ENCODE measurements around the gene G6PC1. TPM values are rescaled to one million over a fixed set of nuclear protein-coding genes. Genes with fewer than 3 reads are reported as not detected.

G6PC1 gene

GRCh38 chr17:42944211-42944610 is 43.6 kb downstream of the G6PC1 start:
- WGBS, 2 donors (ENCODE audit: extremely low coverage in 2 of 2, insufficient read length in 2 of 2, insufficient replicate concordance in 1 of 2) = 100% methylated on average over 1 of the region's 3 CpGs
- Histone ChIP-seq H3K4me3 (ENCODE audit: low read length in 2 of 2) (no peak overlapping the region), H3K79me1 (ENCODE audit: low read depth, low read length) (no peaks in the 10 kb centered on the region), H2AK5ac (ENCODE audit: low read depth, low read length) (no peak overlapping the region), H3K14ac (ENCODE audit: low read length) (no peak overlapping the region), H3K18ac (ENCODE audit: low read length) (no peak overlapping the region), H3K4me2 (ENCODE audit: insufficient read depth, low read length, poor library complexity, severe bottlenecking) (no peak overlapping the region), H3K27ac (replicated peaks; ENCODE audit: low read length) (no peak overlapping the region), H2BK120ac (ENCODE audit: low read depth, low read length) (no peak overlapping the region), H2BK12ac (ENCODE audit: low read length) (no peak overlapping the region), H3K23ac (ENCODE audit: low read depth, low read length, poor library complexity) (no peak overlapping the region), H2AFZ (ENCODE audit: low read length) (no peak overlapping the region), H3K4me1 (ENCODE audit: control insufficient read depth in 2 of 2, insufficient read depth in 1 of 2, low read depth in 1 of 2, low read length in 2 of 2) (no peaks in the 10 kb centered on the region), H3K4ac (ENCODE audit: low read length) (no peak overlapping the region), H3K36me3 (replicated peaks in 1 of 2; ENCODE audit: control insufficient read depth in 2 of 2, insufficient read depth in 2 of 2, low read length in 2 of 2) (peaks cover 0 to 8% of the 10 kb centered on the region in 2 donors), H4K8ac (ENCODE audit: low read depth, low read length) (no peak overlapping the region), H3K9me3 (replicated peaks in 1 of 2; ENCODE audit: control insufficient read depth in 2 of 2, insufficient read depth in 1 of 2, low read depth in 1 of 2, low read length in 2 of 2) (no peaks in the 10 kb centered on the region), H2BK5ac (ENCODE audit: low read length) (no peak overlapping the region), H3K9ac (ENCODE audit: low read depth, low read length, poor library complexity) (no peak overlapping the region), H2BK15ac (ENCODE audit: low read length) (no peak overlapping the region), H3K27me3 (ENCODE audit: control insufficient read depth in 3 of 3, insufficient read depth in 3 of 3, low read depth in 1 of 3, low read length in 3 of 3) (no peaks in the 10 kb centered on the region), H4K91ac (ENCODE audit: low read depth, low read length, poor library complexity) (no peak overlapping the region)
- no peak for DNase-seq (ENCODE audit: low spot score)

GRCh38 chr17:42946812-42947211 is 46.2 kb downstream of the G6PC1 start:
- Histone ChIP-seq H2AFZ (ENCODE audit: low read length) (no peak overlapping the region), H3K4me2 (ENCODE audit: insufficient read depth, low read length, poor library complexity, severe bottlenecking) (no peak overlapping the region), H2BK15ac (ENCODE audit: low read length) (no peak overlapping the region), H3K14ac (ENCODE audit: low read length) (no peak overlapping the region), H3K4ac (ENCODE audit: low read length) (no peak overlapping the region), H3K4me3 (ENCODE audit: low read length in 2 of 2) (no peak overlapping the region), H3K18ac (ENCODE audit: low read length) (no peak overlapping the region), H3K79me1 (ENCODE audit: low read depth, low read length) (no peaks in the 10 kb centered on the region), H3K36me3 (replicated peaks in 1 of 2; ENCODE audit: control insufficient read depth in 2 of 2, insufficient read depth in 2 of 2, low read length in 2 of 2) (peaks cover 8 to 34% of the 10 kb centered on the region in 2 donors), H3K23ac (ENCODE audit: low read depth, low read length, poor library complexity) (no peak overlapping the region), H4K91ac (ENCODE audit: low read depth, low read length, poor library complexity) (no peak overlapping the region), H3K9ac (ENCODE audit: low read depth, low read length, poor library complexity) (no peak overlapping the region), H3K4me1 (ENCODE audit: control insufficient read depth in 2 of 2, insufficient read depth in 1 of 2, low read depth in 1 of 2, low read length in 2 of 2) (no peaks in the 10 kb centered on the region), H2BK120ac (ENCODE audit: low read depth, low read length) (no peak overlapping the region), H4K8ac (ENCODE audit: low read depth, low read length) (no peak overlapping the region), H3K27me3 (ENCODE audit: control insufficient read depth in 3 of 3, insufficient read depth in 3 of 3, low read depth in 1 of 3, low read length in 3 of 3) (no peaks in the 10 kb centered on the region), H3K9me3 (replicated peaks in 1 of 2; ENCODE audit: control insufficient read depth in 2 of 2, insufficient read depth in 1 of 2, low read depth in 1 of 2, low read length in 2 of 2) (no peaks in the 10 kb centered on the region), H2BK5ac (ENCODE audit: low read length) (no peak overlapping the region), H2BK12ac (ENCODE audit: low read length) (no peak overlapping the region), H2AK5ac (ENCODE audit: low read depth, low read length) (no peak overlapping the region), H3K27ac (replicated peaks; ENCODE audit: low read length) (no peak overlapping the region)
- no peak for DNase-seq (ENCODE audit: low spot score)
- no CpG with 5 or more reads among the region's 1 CpG for WGBS, 2 donors (ENCODE audit: extremely low coverage in 2 of 2, insufficient read length in 2 of 2, insufficient replicate concordance in 1 of 2)

- H4K91ac ChIP-seq (ENCODE audit: low read depth, low read length, poor library complexity) = no peak overlapping the region
- no peak for DNase-seq (ENCODE audit: low spot score)
- WGBS, 2 donors (ENCODE audit: extremely low coverage in 2 of 2, insufficient read length in 2 of 2, insufficient replicate concordance in 1 of 2) = no CpG with 5 or more reads among the region's 13 CpGs
- H2BK5ac ChIP-seq (ENCODE audit: low read length) = no peak overlapping the region
- H3K23ac ChIP-seq (ENCODE audit: low read depth, low read length, poor library complexity) = no peak overlapping the region
- H2BK120ac ChIP-seq (ENCODE audit: low read depth, low read length) = no peak overlapping the region
- H3K36me3 ChIP-seq (replicated peaks in 1 of 2; ENCODE audit: control insufficient read depth in 2 of 2, insufficient read depth in 2 of 2, low read length in 2 of 2) = peaks cover 20 to 66% of the 10 kb centered on the region in 2 donors
- no peak overlapping the region for H3K4me2 ChIP-seq (ENCODE audit: insufficient read depth, low read length, poor library complexity, severe bottlenecking)
- H3K14ac ChIP-seq (ENCODE audit: low read length) = no peak overlapping the region
- no peak overlapping the region for H4K8ac ChIP-seq (ENCODE audit: low read depth, low read length)
- no peaks in the 10 kb centered on the region for H3K27me3 ChIP-seq (ENCODE audit: control insufficient read depth in 3 of 3, insufficient read depth in 3 of 3, low read depth in 1 of 3, low read length in 3 of 3)
- H3K27ac ChIP-seq (replicated peaks; ENCODE audit: low read length) = no peak overlapping the region
- no peak overlapping the region for H2AK5ac ChIP-seq (ENCODE audit: low read depth, low read length)
- no peak overlapping the region for H2BK15ac ChIP-seq (ENCODE audit: low read length)
- no peaks in the 10 kb centered on the region for H3K4me1 ChIP-seq (ENCODE audit: control insufficient read depth in 2 of 2, insufficient read depth in 1 of 2, low read depth in 1 of 2, low read length in 2 of 2)
- H3K79me1 ChIP-seq (ENCODE audit: low read depth, low read length) = no peaks in the 10 kb centered on the region
- no peak overlapping the region for H3K4me3 ChIP-seq (ENCODE audit: low read length in 2 of 2)
- no peaks in the 10 kb centered on the region for H3K9me3 ChIP-seq (replicated peaks in 1 of 2; ENCODE audit: control insufficient read depth in 2 of 2, insufficient read depth in 1 of 2, low read depth in 1 of 2, low read length in 2 of 2)
- no peak overlapping the region for H3K4ac ChIP-seq (ENCODE audit: low read length)
- H2BK12ac ChIP-seq (ENCODE audit: low read length) = no peak overlapping the region
- H3K18ac ChIP-seq (ENCODE audit: low read length) = no peak overlapping the region
- no peak overlapping the region for H2AFZ ChIP-seq (ENCODE audit: low read length)
- H3K9ac ChIP-seq (ENCODE audit: low read depth, low read length, poor library complexity) = no peak overlapping the region
These were observed 49.6 kb downstream of the G6PC1 start for GRCh38 chr17:42950044-42950783.

Small RNA genes lying within 50 kb of the gene (small RNA-seq; reads per million reads assigned to genes)
- gene RF00561 (ENCODE audit: insufficient read depth) = not detected
- gene RNU6-287P (ENCODE audit: insufficient read depth) = not detected
